GM12873 (cell line): ENCODE data around the gene MFN2.

ENCODE experiments used
- CTCF ChIP-seq: IDR thresholded peaks from 2 replicates; pipeline ENCODE4 v1.5.1; 2012; ENCODE audit warnings: low read depth, mild to moderate bottlenecking, moderate library complexity, low read length, control low read depth; ENCODE audit not compliant: insufficient read depth; ENCODE audit errors: missing control alignments

Gene MFN2

GRCh38 chr1:11979851-11980675, at the start of gene MFN2:
Gene MFN2, plus strand, starts transcription at chr1:11980444. Its CDS starts 8,725 bp downstream, at chr1:11989169.
- TF ChIP-seq CTCF = no peak

- TF ChIP-seq CTCF = no peak
These were observed 49.4 kb upstream of the MFN2 start for GRCh38 chr1:11930571-11931445.

GRCh38 chr1:11931845-11932244, 48.4 kb upstream of the MFN2 start:
- no peak for TF ChIP-seq CTCF

GRCh38 chr1:11934302-11935056, 45.8 kb upstream of the MFN2 start, which contains the start of gene PLOD1:
Gene PLOD1, plus strand, starts transcription at chr1:11934717. Its CDS starts 63 bp downstream, at chr1:11934780.
- no peak for TF ChIP-seq CTCF

- no peak for TF ChIP-seq CTCF
These were observed 45.2 kb upstream of the MFN2 start for GRCh38 chr1:11935057-11935412.

GRCh38 chr1:11938722-11939526, 41.3 kb upstream of the MFN2 start:
- no peak for TF ChIP-seq CTCF
